GM12891 (cell line): ENCODE results near the gene ANKRD34A.

ENCODE experiments used
- PAX5 ChIP-seq: IDR thresholded peaks from 2 replicates; pipeline ENCODE4 v1.6.1; 2011; ENCODE audit warnings: low read length, moderate library complexity, mild to moderate bottlenecking; ENCODE audit not compliant: insufficient read depth, severe bottlenecking
- POLR2A ChIP-seq: IDR thresholded peaks from 2 replicates; pipeline ENCODE4 v1.6.1; 2011; ENCODE audit warnings: low read depth, low read length, control low read depth
- POLR2AphosphoS5 ChIP-seq: IDR thresholded peaks from 2 replicates; pipeline ENCODE4 v1.6.1; 2011; ENCODE audit warnings: low read depth, low read length, control low read depth
- POU2F2 ChIP-seq: IDR thresholded peaks from 2 replicates; pipeline ENCODE4 v1.6.1; 2011; ENCODE audit warnings: low read depth, mild to moderate bottlenecking, control low read depth, low read length, moderate library complexity
- TAF1 ChIP-seq: IDR thresholded peaks from 2 replicates; pipeline ENCODE4 v1.6.1; 2011; ENCODE audit warnings: low read depth, low read length, control low read depth

- TF ChIP-seq POLR2A (peak; percentile 97), POLR2AphosphoS5 (peak; percentile 97), TAF1 (peak; percentile 93), PAX5 (no peak), POU2F2 (peak; percentile 78)
These were observed 37.1 kb downstream of the ANKRD34A start, which contains the start of gene RBM8A for GRCh38 chr1:145927063-145927886.
